KMS-11 (cell line): ENCODE measurements around the gene TMEM108.

Experiments used
- H2AFZ ChIP-seq: fragments of 200-600 bp; sonication (generic); 2 replicates; pipeline ENCODE4 v1.6.1; 2016; ENCODE audit warnings: antibody characterized with exemption, mixed run types, low read depth
- H3K27ac ChIP-seq: fragments of 200-600 bp; sonication (generic); 2 replicates; pipeline ENCODE4 v1.6.1; 2016; ENCODE audit warnings: mild to moderate bottlenecking, mixed run types
- H3K27me3 ChIP-seq: fragments of 200-600 bp; sonication (generic); 2 replicates; pipeline ENCODE4 v1.6.1; 2017; ENCODE audit warnings: mild to moderate bottlenecking, low read depth, mixed run types, moderate library complexity; ENCODE audit not compliant: insufficient read depth
- H3K36me3 ChIP-seq: fragments of 200-600 bp; sonication (generic); 2 replicates; pipeline ENCODE4 v1.6.1; 2017; ENCODE audit warnings: mild to moderate bottlenecking, mixed run types; ENCODE audit not compliant: insufficient read depth
- H3K4me1 ChIP-seq: fragments of 200-600 bp; sonication (generic); 2 replicates; pipeline ENCODE4 v1.6.1; 2016; ENCODE audit warnings: mild to moderate bottlenecking, low read depth, mixed run types; ENCODE audit not compliant: poor library complexity, severe bottlenecking
- H3K4me2 ChIP-seq: fragments of 200-600 bp; sonication (generic); 2 replicates; pipeline ENCODE4 v1.7.0; 2016; ENCODE audit warnings: mild to moderate bottlenecking, mixed run types
- H3K4me3 ChIP-seq: fragments of 200-600 bp; sonication (generic); IDR thresholded peaks from 2 replicates; pipeline ENCODE4 v1.6.1; 2017; ENCODE audit warnings: low read depth, low read length, mixed read lengths; ENCODE audit not compliant: insufficient read depth
- H3K79me2 ChIP-seq: fragments of 200-600 bp; sonication (generic); 2 replicates; pipeline ENCODE4 v1.6.1; 2016; ENCODE audit warnings: low read depth, mixed run types; ENCODE audit not compliant: insufficient read depth
- H3K9ac ChIP-seq: fragments of 200-600 bp; sonication (generic); 2 replicates; pipeline ENCODE4 v1.6.1; 2016; ENCODE audit warnings: mild to moderate bottlenecking, mixed run types
- H4K20me1 ChIP-seq: fragments of 200-600 bp; sonication (generic); 2 replicates; pipeline ENCODE4 v1.6.1; 2016; ENCODE audit warnings: mild to moderate bottlenecking, mixed run types; ENCODE audit not compliant: insufficient read depth
- TF ChIP-seq, protein P1 (sequence below): fragments of 200-600 bp; sonication (generic); conservative IDR thresholded peaks from 2 replicates; pipeline ENCODE4 v1.6.1; 2017; ENCODE audit warnings: low read depth, mild to moderate bottlenecking, antibody characterized with exemption, low read length, moderate library complexity, mixed read lengths

The TMEM108 gene

DNA sequence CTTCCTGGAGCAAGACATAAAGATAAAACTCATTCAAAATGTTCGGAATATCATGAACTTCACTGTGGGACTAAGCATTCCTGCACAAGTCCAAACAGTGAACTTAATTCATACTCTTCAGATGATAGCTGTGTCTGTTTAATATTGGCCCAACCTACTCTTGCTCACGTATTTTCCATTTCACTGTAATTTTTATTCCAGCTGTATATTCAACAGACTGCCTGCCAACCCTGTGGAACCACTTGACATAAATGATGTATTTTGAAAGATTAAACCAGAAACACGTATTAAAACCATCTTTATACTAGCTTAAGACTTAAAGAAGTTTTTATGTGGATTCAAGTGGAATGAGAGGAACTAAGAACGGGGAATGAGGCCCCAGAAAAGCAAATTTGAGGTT lies 172.5 kb downstream of the TMEM108 start:
- H3K27me3 ChIP-seq, result no peaks in the 10 kb centered on the region
- H3K79me2 ChIP-seq, result no peaks in the 10 kb centered on the region
- no peak overlapping the region for H3K4me3 ChIP-seq
- no peaks in the 10 kb centered on the region for H4K20me1 ChIP-seq
- H3K27ac ChIP-seq, result no peak overlapping the region
- no peak overlapping the region for H3K9ac ChIP-seq
- H3K4me1 ChIP-seq, result no peaks in the 10 kb centered on the region
- H3K36me3 ChIP-seq, result no peaks in the 10 kb centered on the region
- TF ChIP-seq, protein P1, sequence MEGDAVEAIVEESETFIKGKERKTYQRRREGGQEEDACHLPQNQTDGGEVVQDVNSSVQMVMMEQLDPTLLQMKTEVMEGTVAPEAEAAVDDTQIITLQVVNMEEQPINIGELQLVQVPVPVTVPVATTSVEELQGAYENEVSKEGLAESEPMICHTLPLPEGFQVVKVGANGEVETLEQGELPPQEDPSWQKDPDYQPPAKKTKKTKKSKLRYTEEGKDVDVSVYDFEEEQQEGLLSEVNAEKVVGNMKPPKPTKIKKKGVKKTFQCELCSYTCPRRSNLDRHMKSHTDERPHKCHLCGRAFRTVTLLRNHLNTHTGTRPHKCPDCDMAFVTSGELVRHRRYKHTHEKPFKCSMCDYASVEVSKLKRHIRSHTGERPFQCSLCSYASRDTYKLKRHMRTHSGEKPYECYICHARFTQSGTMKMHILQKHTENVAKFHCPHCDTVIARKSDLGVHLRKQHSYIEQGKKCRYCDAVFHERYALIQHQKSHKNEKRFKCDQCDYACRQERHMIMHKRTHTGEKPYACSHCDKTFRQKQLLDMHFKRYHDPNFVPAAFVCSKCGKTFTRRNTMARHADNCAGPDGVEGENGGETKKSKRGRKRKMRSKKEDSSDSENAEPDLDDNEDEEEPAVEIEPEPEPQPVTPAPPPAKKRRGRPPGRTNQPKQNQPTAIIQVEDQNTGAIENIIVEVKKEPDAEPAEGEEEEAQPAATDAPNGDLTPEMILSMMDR, result no peak
- no peak overlapping the region for H3K4me2 ChIP-seq
- no peak overlapping the region for H2AFZ ChIP-seq

DNA sequence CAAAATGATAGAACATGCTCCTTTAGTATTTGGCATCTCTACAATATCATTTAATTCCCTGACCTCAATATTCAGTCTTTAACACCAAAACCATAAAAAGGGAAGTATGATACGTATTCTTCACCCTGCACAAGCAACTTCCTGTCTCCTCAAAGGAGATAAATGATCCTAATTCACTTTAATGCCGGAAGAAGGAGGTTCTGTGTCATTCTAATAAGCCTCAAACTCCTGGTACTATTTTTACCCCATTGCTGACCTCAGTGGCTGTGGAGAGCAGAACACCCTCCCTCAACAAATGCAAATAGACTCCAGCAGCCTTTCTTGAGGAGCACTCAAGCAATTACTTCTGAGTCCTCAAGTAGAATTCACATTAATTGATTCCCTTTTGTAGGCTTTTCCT lies 173.3 kb downstream of the TMEM108 start:
- Histone ChIP-seq H3K4me2 (no peak overlapping the region), H3K79me2 (no peaks in the 10 kb centered on the region), H3K27me3 (no peaks in the 10 kb centered on the region), H3K9ac (no peak overlapping the region), H3K4me1 (no peaks in the 10 kb centered on the region), H3K27ac (no peak overlapping the region), H3K4me3 (no peak overlapping the region), H2AFZ (no peak overlapping the region), H4K20me1 (no peaks in the 10 kb centered on the region), H3K36me3 (no peaks in the 10 kb centered on the region)
- TF ChIP-seq, protein P1, result no peak

DNA sequence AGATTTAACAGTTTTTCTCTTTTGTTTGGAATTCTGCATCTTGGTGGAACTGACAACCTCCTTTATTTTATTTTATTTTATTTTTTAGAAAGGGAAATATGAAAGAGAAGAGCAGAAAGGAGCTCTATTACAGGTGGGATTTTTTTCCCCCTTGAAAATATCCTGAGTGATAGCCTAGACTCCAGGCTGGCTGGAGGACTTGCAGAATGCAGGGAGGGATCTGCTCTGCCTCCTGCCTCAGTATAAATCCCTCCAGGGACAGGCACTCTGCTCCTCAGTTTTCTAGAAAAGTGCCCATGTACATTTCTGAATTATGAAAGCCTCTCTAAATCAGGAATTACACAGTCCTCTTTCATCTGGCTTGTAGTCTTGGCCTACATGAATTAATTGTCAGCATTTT lies 173.7 kb downstream of the TMEM108 start:
- H3K9ac ChIP-seq, result no peak overlapping the region
- no peak overlapping the region for H3K4me2 ChIP-seq
- H3K27me3 ChIP-seq, result no peaks in the 10 kb centered on the region
- H3K27ac ChIP-seq, result no peak overlapping the region
- H2AFZ ChIP-seq, result no peak overlapping the region
- TF ChIP-seq, protein P1, result no peak
- H3K79me2 ChIP-seq, result no peaks in the 10 kb centered on the region
- H4K20me1 ChIP-seq, result no peaks in the 10 kb centered on the region
- H3K36me3 ChIP-seq, result no peaks in the 10 kb centered on the region
- no peaks in the 10 kb centered on the region for H3K4me1 ChIP-seq
- H3K4me3 ChIP-seq, result no peak overlapping the region

DNA sequence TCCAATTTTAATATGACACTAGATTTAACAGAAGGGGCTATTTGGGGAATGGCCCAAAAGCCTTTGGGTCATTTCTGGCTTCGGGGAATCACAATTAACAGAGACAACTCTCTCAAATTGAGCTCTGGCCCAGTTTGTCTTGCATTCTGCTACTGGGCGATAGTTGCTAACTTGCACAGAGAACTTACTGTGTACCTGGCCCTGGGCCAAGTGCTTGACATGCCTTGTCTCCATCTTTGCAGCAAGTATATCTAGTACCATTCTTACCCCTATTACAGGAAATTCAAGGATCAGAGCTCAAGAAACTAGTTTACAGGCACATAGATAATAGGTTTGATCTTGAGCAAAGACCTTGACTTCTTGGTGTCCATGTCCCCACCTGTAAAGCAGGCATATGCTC lies 175.7 kb downstream of the TMEM108 start:
- Histone ChIP-seq H3K4me3 (no peak overlapping the region), H2AFZ (no peak overlapping the region), H4K20me1 (no peaks in the 10 kb centered on the region), H3K36me3 (no peaks in the 10 kb centered on the region), H3K4me1 (no peaks in the 10 kb centered on the region), H3K27ac (no peak overlapping the region), H3K4me2 (no peak overlapping the region), H3K9ac (no peak overlapping the region), H3K79me2 (no peaks in the 10 kb centered on the region), H3K27me3 (no peaks in the 10 kb centered on the region)
- TF ChIP-seq, protein P1, result no peak
